Smooth muscle cell (in vitro differentiated cells): ENCODE measurements around the gene CKAP5. TPM values are rescaled to one million over a fixed set of nuclear protein-coding genes. Genes with fewer than 3 reads are reported as not detected.

Source experiments
- DNase-seq: peaks from one replicate; lab custom pipeline; 2025; ENCODE audit not compliant: unreplicated experiment; lab: John Stamatoyannopoulos, UW
- H2AFZ ChIP-seq: fragments of 200-600 bp; sonication (generic); 2 replicates; pipeline ENCODE4 v1.6.0; 2016; ENCODE audit warnings: antibody characterized with exemption, low read depth, mild to moderate bottlenecking
- H3F3A ChIP-seq: fragments of 200-600 bp; sonication (generic); 2 replicates; pipeline ENCODE4 v1.6.0; 2017; ENCODE audit warnings: antibody characterized with exemption, low read depth
- H3K27ac ChIP-seq: fragments of 200-600 bp; sonication (generic); 2 replicates; pipeline ENCODE4 v1.5.1; 2016; ENCODE audit warnings: low read depth, mild to moderate bottlenecking
- H3K27me3 ChIP-seq: fragments of 200-600 bp; sonication (generic); 2 replicates; pipeline ENCODE4 v1.6.1; 2016; ENCODE audit warnings: low read depth, mild to moderate bottlenecking
- H3K36me3 ChIP-seq: fragments of 200-600 bp; sonication (generic); 2 replicates; pipeline ENCODE4 v1.5.1; 2016; ENCODE audit warnings: low read depth
- H3K4me1 ChIP-seq: fragments of 200-600 bp; sonication (generic); 2 replicates; pipeline ENCODE4 v1.5.1; 2016; ENCODE audit warnings: low read depth
- H3K4me2 ChIP-seq: fragments of 200-600 bp; sonication (generic); 2 replicates; pipeline ENCODE4 v1.6.0; 2016; ENCODE audit warnings: mild to moderate bottlenecking
- H3K4me3 ChIP-seq: fragments of 200-600 bp; sonication (generic); 2 replicates; pipeline ENCODE4 v1.5.1; 2016; ENCODE audit warnings: mild to moderate bottlenecking
- H3K79me2 ChIP-seq: fragments of 200-600 bp; sonication (generic); 2 replicates; pipeline ENCODE4 v1.6.0; 2016; ENCODE audit warnings: low read depth, mild to moderate bottlenecking
- H3K9ac ChIP-seq: fragments of 200-600 bp; sonication (generic); 2 replicates; pipeline ENCODE4 v1.6.0; 2016; ENCODE audit warnings: low read depth
- H3K9me3 ChIP-seq: fragments of 200-600 bp; sonication (generic); replicated peaks from 2 replicates; pipeline ENCODE4 v1.5.1; 2016; ENCODE audit warnings: low read depth
- H4K20me1 ChIP-seq: fragments of 200-600 bp; sonication (generic); 2 replicates; pipeline ENCODE4 v1.6.0; 2016; ENCODE audit warnings: low read depth
- CTCF ChIP-seq: fragments of 200-600 bp; sonication (generic); IDR thresholded peaks from 2 replicates; pipeline ENCODE4 v1.5.1; 2017; ENCODE audit warnings: borderline replicate concordance, mild to moderate bottlenecking, antibody characterized with exemption; ENCODE audit not compliant: insufficient read depth, poor library complexity, severe bottlenecking
- WGBS: methylation state at CpG from one replicate; pipeline ENCODE4 v1.1.7; 2016; ENCODE audit warnings: low lambda C conversion rate; 5-methylcytosine and 5-hydroxymethylcytosine counted together
- polyA plus RNA-seq: library from polyadenylated mRNA; unstranded; fragments of >200 nt; fragmentation: Nextera tagmentation; extraction: Ambion mirVana; gene quantifications from 2 replicates; pipeline ENCODE4 v1.2.1, GENCODE V29; 2016
- total RNA-seq: library from RNA; depleted of rRNA; stranded (reverse); fragments of >200 nt; gene quantifications from 2 replicates; pipeline ENCODE4 v1.2.3, GENCODE V29; 2014

The CKAP5 gene
- total and polyA plus RNA-seq, 2 experiments from 2014 or later = 24.5 to 57.0 TPM

GRCh38 chr11:46760429-46761128, 85.5 kb downstream of the CKAP5 start:
- Histone ChIP-seq H3K36me3 (peaks cover 40% of the 10 kb centered on the region), H3K9me3 (no peaks in the 10 kb centered on the region), H3K9ac (no peak overlapping the region), H2AFZ (no peak overlapping the region), H3K27ac (no peak overlapping the region), H4K20me1 (no peaks in the 10 kb centered on the region), H3K27me3 (no peaks in the 10 kb centered on the region), H3K79me2 (no peaks in the 10 kb centered on the region), H3K4me1 (no peaks in the 10 kb centered on the region), H3K4me2 (no peak overlapping the region), H3F3A (no peaks in the 10 kb centered on the region), H3K4me3 (no peak overlapping the region)
- WGBS = 97% methylated on average over 6 of the region's 6 CpGs
- no peak for DNase-seq
- no peak for TF ChIP-seq CTCF

GRCh38 chr11:46759196-46759595, 86.9 kb downstream of the CKAP5 start:
- 99% methylated on average over 6 of the region's 6 CpGs for WGBS
- Histone ChIP-seq H3K4me2 (no peak overlapping the region), H3F3A (no peaks in the 10 kb centered on the region), H3K9ac (no peak overlapping the region), H2AFZ (no peak overlapping the region), H3K27ac (no peak overlapping the region), H3K9me3 (no peaks in the 10 kb centered on the region), H3K27me3 (no peaks in the 10 kb centered on the region), H4K20me1 (no peaks in the 10 kb centered on the region), H3K4me1 (no peaks in the 10 kb centered on the region), H3K79me2 (no peaks in the 10 kb centered on the region), H3K36me3 (peaks cover 46% of the 10 kb centered on the region), H3K4me3 (no peak overlapping the region)
- no peak for DNase-seq
- TF ChIP-seq CTCF = no peak

GRCh38 chr11:46755962-46756361, 90.1 kb downstream of the CKAP5 start:
- no peak for TF ChIP-seq CTCF
- Histone ChIP-seq H3K9ac (no peak overlapping the region), H4K20me1 (no peaks in the 10 kb centered on the region), H3K4me2 (no peak overlapping the region), H3K9me3 (no peaks in the 10 kb centered on the region), H3K27ac (no peak overlapping the region), H3K4me3 (no peak overlapping the region), H3K4me1 (no peaks in the 10 kb centered on the region), H3K79me2 (no peaks in the 10 kb centered on the region), H3K36me3 (peaks cover 52% of the 10 kb centered on the region), H3K27me3 (no peaks in the 10 kb centered on the region), H3F3A (no peaks in the 10 kb centered on the region), H2AFZ (no peak overlapping the region)
- no peak for DNase-seq

- TF ChIP-seq CTCF = no peak
- H3K9ac ChIP-seq = no peak overlapping the region
- H3K4me3 ChIP-seq = no peak overlapping the region
- no peak overlapping the region for H3K27ac ChIP-seq
- H3K27me3 ChIP-seq = no peaks in the 10 kb centered on the region
- no peaks in the 10 kb centered on the region for H3K4me1 ChIP-seq
- H3K79me2 ChIP-seq = no peaks in the 10 kb centered on the region
- peaks cover 26% of the 10 kb centered on the region for H3K36me3 ChIP-seq
- H4K20me1 ChIP-seq = no peaks in the 10 kb centered on the region
- no peak overlapping the region for H3K4me2 ChIP-seq
- WGBS = 97% methylated on average over 6 of the region's 6 CpGs
- no peak for DNase-seq
- H2AFZ ChIP-seq = no peak overlapping the region
- H3K9me3 ChIP-seq = no peaks in the 10 kb centered on the region
- H3F3A ChIP-seq = no peaks in the 10 kb centered on the region
Observed at GRCh38 chr11:46747150-46747549, 98.9 kb downstream of the CKAP5 start.
